Ishikawa (cell line): ENCODE results near the gene BPIFA1.

Experiments
- CEBPB ChIP-seq: IDR thresholded peaks from 2 replicates; pipeline ENCODE4 v1.6.1; 2012
- CREB1 ChIP-seq: IDR thresholded peaks from 2 replicates; pipeline ENCODE4 v1.6.1; 2012; ENCODE audit warnings: low read depth
- FOXM1 ChIP-seq: IDR thresholded peaks from 2 replicates; pipeline ENCODE4 v1.6.1; 2012; ENCODE audit warnings: low read depth, borderline replicate concordance
- MAX ChIP-seq: IDR thresholded peaks from 2 replicates; pipeline ENCODE4 v1.6.1; 2012
- NFIC ChIP-seq: IDR thresholded peaks from 2 replicates; pipeline ENCODE4 v1.6.1; 2012
- RAD21 ChIP-seq: IDR thresholded peaks from 2 replicates; pipeline ENCODE4 v1.6.1; 2012; ENCODE audit warnings: low read depth
- REST ChIP-seq: IDR thresholded peaks from 2 replicates; pipeline ENCODE4 v1.6.1; 2012; ENCODE audit warnings: low read depth, mild to moderate bottlenecking
- TAF1 ChIP-seq: IDR thresholded peaks from 2 replicates; pipeline ENCODE4 v1.6.1; 2012; ENCODE audit warnings: low read depth, mild to moderate bottlenecking
- TCF12 ChIP-seq: IDR thresholded peaks from 2 replicates; pipeline ENCODE4 v1.6.1; 2012; ENCODE audit warnings: low read depth
- TEAD4 ChIP-seq: IDR thresholded peaks from 2 replicates; pipeline ENCODE4 v1.6.1; 2012
- USF1 ChIP-seq: IDR thresholded peaks from 2 replicates; pipeline ENCODE4 v1.6.1; 2012
- YY1 ChIP-seq: IDR thresholded peaks from 2 replicates; pipeline ENCODE4 v1.6.1; 2012; ENCODE audit warnings: low read depth
- ZBTB7A ChIP-seq: IDR thresholded peaks from 2 replicates; pipeline ENCODE4 v1.6.1; 2012; ENCODE audit warnings: low read depth

BPIFA1 gene

GRCh38 chr20:33192912-33193501 lies 42.8 kb upstream of the BPIFA1 start:
- TF ChIP-seq REST (peak; percentile 90), YY1 (0 out of 2 replicates have a peak, but pooled peaks have one; percentile 29), MAX (no peak), CEBPB (no peak)

GRCh38 chr20:33199026-33199425 lies 36.8 kb upstream of the BPIFA1 start:
- TF ChIP-seq TEAD4 (no peak), TAF1 (no peak), ZBTB7A (no peak), NFIC (no peak), FOXM1 (no peak), TCF12 (no peak), RAD21 (no peak), CEBPB (no peak)

GRCh38 chr20:33202451-33202850 lies 33.3 kb upstream of the BPIFA1 start:
- TF ChIP-seq REST: no peak
- TF ChIP-seq TCF12: no peak
- TF ChIP-seq FOXM1: no peak
- no peak for TF ChIP-seq TAF1

GRCh38 chr20:33203444-33203843 lies 32.4 kb upstream of the BPIFA1 start:
- no peak for TF ChIP-seq CREB1
- TF ChIP-seq USF1: no peak
- TF ChIP-seq REST: no peak

- peak; percentile 71 for TF ChIP-seq MAX
- TF ChIP-seq REST: peak; percentile 99
- no peak for TF ChIP-seq CREB1
These were observed 26.0 kb upstream of the BPIFA1 start for GRCh38 chr20:33209789-33210188.
